HepG2 (cell line): ENCODE results near the gene BRI3BP. TPM values are rescaled to one million over a fixed set of nuclear protein-coding genes. Genes with fewer than 3 reads are reported as not detected.

Experiments
- ATAC-seq: fragments of 200-7000 bp; cut with Tn5 transposase; 3 replicates; pipeline ENCODE4 v1.9.1; 2020; ENCODE audit warnings: mild to moderate bottlenecking, moderate library complexity
- BruUV-seq: library from RNA; stranded (reverse); fragments of 400-500 nt; replicated peaks from 2 replicates; lab custom pipeline; 2021; lab: Mats Ljungman, UMichigan
- CTCF ChIA-PET: fragments of 300-600 bp; formaldehyde crosslinking; extraction: SDS; loops from one replicate; lab custom pipeline; 2021; ENCODE audit warnings: low total read pairs, inconsistent platforms, low intra/inter-chr PET ratio; lab: Yijun Ruan, JAX
- POLR2A ChIA-PET: fragments of 350-600 bp; sonication (Branson Sonifier 250); formaldehyde crosslinking; loops from one replicate; lab custom pipeline; 2020; ENCODE audit warnings: antibody characterized with exemption, inconsistent platforms; lab: Yijun Ruan, JAX
- DNase-seq: peaks from one replicate; pipeline ENCODE4 v3.0.0-alpha.2; 2015; ENCODE audit warnings: low spot score
- FAIRE-seq: peaks from 3 replicates; lab custom pipeline; 2011; peaks lifted over from hg19 to GRCh38; lab: Jason Lieb, UNC
- H2AFZ ChIP-seq: one replicate; pipeline ENCODE4 v1.6.1; 2011; ENCODE audit warnings: low read length, inconsistent platforms
- H3K27ac ChIP-seq: fragments of 300-600 bp; 3 replicates; pipeline ENCODE4 v1.8.0; 2011; ENCODE audit warnings: mixed run types, mild to moderate bottlenecking, mixed read lengths, low read length, inconsistent platforms; ENCODE audit not compliant: insufficient read depth; ENCODE audit errors: extremely low read length
- H3K27me3 ChIP-seq, 2 experiments: fragments of 200-600 bp in 1 of 2; 2 replicates in 1 of 2; 3 replicates in 1 of 2; pipeline versions ENCODE4 v1.6.0 to v1.8.0; 2011; ENCODE audit warnings: low read length in 2 of 2, mild to moderate bottlenecking in 2 of 2, moderate library complexity in 2 of 2, inconsistent platforms in 1 of 2; ENCODE audit not compliant: insufficient read depth in 2 of 2, control insufficient read depth in 1 of 2
- H3K36me3 ChIP-seq, 2 experiments: fragments of 200-600 bp in 1 of 2; replicated peaks in 1 of 2; 2 replicates in 1 of 2; 3 replicates in 1 of 2; pipeline versions ENCODE4 v1.5.1 to v1.8.0; 2011; ENCODE audit warnings: low read length in 2 of 2, inconsistent platforms in 1 of 2; ENCODE audit not compliant: insufficient read depth in 2 of 2, control insufficient read depth in 1 of 2
- H3K4me1 ChIP-seq: 2 replicates; pipeline ENCODE4 v1.5.1; 2012; ENCODE audit warnings: low read length, inconsistent platforms; ENCODE audit not compliant: insufficient read depth
- H3K4me2 ChIP-seq: 2 replicates; pipeline ENCODE4 v1.6.0; 2011; ENCODE audit warnings: low read depth, low read length, inconsistent platforms
- H3K4me3 ChIP-seq, 3 experiments: fragments of 200-600 bp in 1 of 3; sonication (generic), shearing (Covaris generic) in 1 of 3; replicated peaks in 1 of 3; 2 replicates each; pipeline ENCODE4 v1.5.1; 2011 to 2016; ENCODE audit warnings: low read length in 3 of 3, inconsistent platforms in 2 of 3, low read depth in 2 of 3, mild to moderate bottlenecking in 2 of 3, control low read depth in 1 of 3, mixed read lengths in 1 of 3; ENCODE audit not compliant: insufficient read depth in 1 of 3
- H3K79me2 ChIP-seq: one replicate; pipeline ENCODE4 v1.6.1; 2011; ENCODE audit warnings: low read length, inconsistent platforms; ENCODE audit not compliant: insufficient read depth
- H3K9ac ChIP-seq: 2 replicates; pipeline ENCODE4 v1.6.0; 2011; ENCODE audit warnings: mild to moderate bottlenecking, low read depth, low read length, inconsistent platforms; ENCODE audit not compliant: insufficient read depth
- H3K9me3 ChIP-seq: 2 replicates; pipeline ENCODE4 v1.5.1; 2012; ENCODE audit warnings: mild to moderate bottlenecking, low read length
- H4K20me1 ChIP-seq: 2 replicates; pipeline ENCODE4 v1.6.0; 2011; ENCODE audit warnings: inconsistent platforms, mild to moderate bottlenecking, low read length, moderate library complexity; ENCODE audit not compliant: insufficient read depth
- EHMT2 ChIP-seq: fragments of 200-600 bp; sonication (generic); IDR thresholded peaks from 2 replicates; pipeline ENCODE4 v1.7.0; 2017; ENCODE audit warnings: antibody characterized with exemption, low read depth, low read length, borderline replicate concordance
- ISL2 ChIP-seq: sonication (generic); formaldehyde crosslinking; IDR thresholded peaks from 2 replicates; pipeline ENCODE4 v1.5.0; 2020; ENCODE audit warnings: missing genetic modification reagents
- MYNN ChIP-seq: sonication (generic); formaldehyde crosslinking; IDR thresholded peaks from 2 replicates; pipeline ENCODE4 v1.4.0; 2020; ENCODE audit warnings: mild to moderate bottlenecking, low read depth, missing genetic modification reagents
- POGZ ChIP-seq: sonication (generic); formaldehyde crosslinking; IDR thresholded peaks from 2 replicates; pipeline ENCODE4 v1.4.0; 2020; ENCODE audit warnings: mild to moderate bottlenecking, missing genetic modification reagents
- REPIN1 ChIP-seq: sonication (generic); formaldehyde crosslinking; IDR thresholded peaks from 2 replicates; pipeline ENCODE4 v1.8.0; 2022; ENCODE audit warnings: missing genetic modification reagents, low read depth, mild to moderate bottlenecking, borderline replicate concordance
- SNAI1 ChIP-seq: sonication (generic); formaldehyde crosslinking; IDR thresholded peaks from 2 replicates; pipeline ENCODE4 v1.5.0; 2020; ENCODE audit warnings: mild to moderate bottlenecking, missing genetic modification reagents, borderline replicate concordance
- STAT5B ChIP-seq: sonication (generic); formaldehyde crosslinking; IDR thresholded peaks from 2 replicates; pipeline ENCODE4 v1.4.0; 2020; ENCODE audit warnings: missing genetic modification reagents
- THRA ChIP-seq: sonication (generic); formaldehyde crosslinking; IDR thresholded peaks from 2 replicates; pipeline ENCODE4 v1.4.0; 2020; ENCODE audit warnings: missing genetic modification reagents, borderline replicate concordance
- THYN1 ChIP-seq: sonication (generic); formaldehyde crosslinking; IDR thresholded peaks from 2 replicates; pipeline ENCODE4 v1.8.1; 2023; ENCODE audit warnings: low read depth, mild to moderate bottlenecking, moderate library complexity, missing genetic modification reagents, borderline replicate concordance
- ZBTB7B ChIP-seq: sonication (generic); formaldehyde crosslinking; IDR thresholded peaks from 2 replicates; pipeline ENCODE4 v1.4.0; 2020; ENCODE audit warnings: missing genetic modification reagents
- ZMAT3 ChIP-seq: sonication (generic); formaldehyde crosslinking; conservative IDR thresholded peaks from 2 replicates; pipeline ENCODE4 v1.7.0; 2021; ENCODE audit warnings: missing genetic modification reagents
- ZNF225 ChIP-seq: sonication (generic); formaldehyde crosslinking; IDR thresholded peaks from 2 replicates; pipeline ENCODE4 v1.4.0; 2020; ENCODE audit warnings: mild to moderate bottlenecking, missing genetic modification reagents
- ZNF251 ChIP-seq: sonication (generic); formaldehyde crosslinking; IDR thresholded peaks from 2 replicates; pipeline ENCODE4 v1.9.0; 2021; ENCODE audit warnings: mild to moderate bottlenecking, missing genetic modification reagents
- ZNF367 ChIP-seq: sonication (generic); formaldehyde crosslinking; IDR thresholded peaks from 2 replicates; pipeline ENCODE4 v1.4.0; 2020; ENCODE audit warnings: missing genetic modification reagents, borderline replicate concordance
- ZNF720 ChIP-seq: sonication (generic); formaldehyde crosslinking; IDR thresholded peaks from 2 replicates; pipeline ENCODE4 v1.4.0; 2020; ENCODE audit warnings: missing genetic modification reagents
- ZNF737 ChIP-seq: sonication (generic); formaldehyde crosslinking; IDR thresholded peaks from 2 replicates; pipeline ENCODE4 v1.5.0; 2020; ENCODE audit warnings: missing genetic modification reagents, mild to moderate bottlenecking, borderline replicate concordance
- ZNF761 ChIP-seq: sonication (generic); formaldehyde crosslinking; conservative IDR thresholded peaks from 2 replicates; pipeline ENCODE4 v1.4.0; 2020; ENCODE audit warnings: mild to moderate bottlenecking, missing genetic modification reagents
- ZNF841 ChIP-seq: sonication (generic); formaldehyde crosslinking; IDR thresholded peaks from 2 replicates; pipeline ENCODE4 v1.8.1; 2023; ENCODE audit warnings: missing genetic modification reagents, borderline replicate concordance
- ZSCAN12 ChIP-seq: sonication (generic); formaldehyde crosslinking; IDR thresholded peaks from 2 replicates; pipeline ENCODE4 v1.9.0; 2021; ENCODE audit warnings: mild to moderate bottlenecking, missing genetic modification reagents
- WGBS: methylation state at CpG from one replicate; pipeline ENCODE4 v1.1.6; 2017; ENCODE audit warnings: low lambda C conversion rate; 5-methylcytosine and 5-hydroxymethylcytosine counted together
- in situ Hi-C: cut with HindIII; loops from 2 replicates; pipeline ENCODE4 v1.10.0; 2017; ENCODE audit warnings: low pct_unique_long_range_greater_than_20kb; ENCODE audit not compliant: extremely low pct_ligation_motif_present
- intact Hi-C: fragments of 100-400 bp; cut with micrococcal nuclease; formaldehyde crosslinking; loops from one replicate; pipeline ENCODE4 v1.10.0; 2022; ENCODE audit not compliant: unreplicated experiment
- polyA plus RNA-seq, 8 experiments: library from polyadenylated mRNA; depleted of rRNA in 3 of 8; stranded (reverse) in 7 of 8; unstranded in 1 of 8; fragments of >200 nt; fragmentation: Illumina TruSeq in 4 of 8; extraction: Trizol in 4 of 8; gene quantifications; 2 replicates each; pipeline versions ENCODE4 v1.2.1 to v1.2.3, GENCODE V29; 2011 to 2016; ENCODE audit warnings: low read depth in 4 of 8, missing spikeins in 1 of 8, mixed read lengths in 1 of 8; ENCODE audit not compliant: insufficient read depth in 1 of 8
- total RNA-seq, 5 experiments: library from RNA; depleted of rRNA; stranded (reverse); fragments of >200 nt; fragmentation: Illumina TruSeq; extraction: Trizol; gene quantifications; 2 replicates each; pipeline ENCODE4 v1.2.3, GENCODE V29; 2016; ENCODE audit warnings: low read depth in 1 of 5

Gene BRI3BP
- total and polyA plus RNA-seq, 2 of the 13 experiments (the other 11 are each of a cell fraction or from before 2014, with no cell fraction given): 7.5 to 21.1 TPM

- no TSS peak for BruUV-seq
- ATAC-seq (no peak), DNase-seq (no peak), FAIRE-seq (no peak)
- Histone ChIP-seq H3K9me3 (no peaks in the 10 kb centered on the region), H3K79me2 (no peaks in the 10 kb centered on the region), H3K4me1 (peaks cover 13% of the 10 kb centered on the region; the same call in 1 of the 2 replicates), H3K27ac (no peak overlapping the region), H4K20me1 (no peaks in the 10 kb centered on the region)
- CTCF ChIA-PET: no interaction called here
- in situ Hi-C loops (no loop called here), intact Hi-C loops (no loop called here)
- WGBS: 63% methylated on average over 8 of the region's 8 CpGs
- POLR2A ChIA-PET: interaction anchor here (1.2 kb wide), 1 partner anchor 11 kb away, joined by 3 read pairs; no protein-coding TSS in a partner anchor
- TF ChIP-seq ZBTB7B (CRISPR knock-in tag): no peak
- TF ChIP-seq ZNF720: no peak
- TF ChIP-seq THYN1 (CRISPR knock-in tag): no peak
- TF ChIP-seq REPIN1 (CRISPR knock-in tag): no peak
- no peak for TF ChIP-seq THRA (CRISPR knock-in tag)
- TF ChIP-seq, all 625 proteins: peak for 0
- Histone ChIP-seq H3K4me3 (no peak overlapping the region), H3K36me3 (no peaks in the 10 kb centered on the region), H2AFZ (no peak overlapping the region), H3K9ac (no peak overlapping the region), H3K27me3 (no peaks in the 10 kb centered on the region), H3K4me2 (no peak overlapping the region)
Measured at GRCh38 chr12:125053821-125054220, 60.4 kb downstream of the BRI3BP start.

GRCh38 chr12:125055591-125055990 lies 62.1 kb downstream of the BRI3BP start:
- Histone ChIP-seq H3K27ac (no peak overlapping the region), H2AFZ (no peak overlapping the region), H3K27me3 (no peaks in the 10 kb centered on the region), H3K79me2 (no peaks in the 10 kb centered on the region), H3K4me3 (no peak overlapping the region), H3K9ac (no peak overlapping the region), H4K20me1 (no peaks in the 10 kb centered on the region), H3K4me2 (no peak overlapping the region), H3K36me3 (no peaks in the 10 kb centered on the region), H3K9me3 (no peaks in the 10 kb centered on the region), H3K4me1 (peaks cover 13% of the 10 kb centered on the region; the same call in 1 of the 2 replicates)
- no TSS peak for BruUV-seq
- 76% methylated on average over 9 of the region's 9 CpGs for WGBS
- ATAC-seq (no peak), FAIRE-seq (no peak), DNase-seq (no peak)
- ChIA-PET POLR2A (no interaction called here), CTCF (no interaction called here)
- intact Hi-C loops (no loop called here), in situ Hi-C loops (no loop called here)
- TF ChIP-seq ZNF251 (CRISPR knock-in tag) (no peak), ZNF225 (no peak), ZNF367 (CRISPR knock-in tag) (no peak), ZSCAN12 (no peak), STAT5B (CRISPR knock-in tag) (no peak), ZNF737 (no peak), ZNF761 (no peak), ZMAT3 (CRISPR knock-in tag) (no peak), POGZ (CRISPR knock-in tag) (no peak), ISL2 (CRISPR knock-in tag) (no peak), MYNN (no peak), ZNF841 (CRISPR knock-in tag) (no peak), SNAI1 (CRISPR knock-in tag) (no peak), EHMT2 (no peak)
